AG10803 (cell line): ENCODE results near the gene BOC.
A peak's percentile ranks its signal among the peaks of the same experiment; 100 is the strongest.

Experiments
- DNase-seq: peaks from one replicate; pipeline ENCODE4 v3.0.0; 2010; ENCODE audit warnings: low read depth
- H3K4me3 ChIP-seq: 2 replicates; pipeline ENCODE4 v1.5.1; 2011; ENCODE audit warnings: mild to moderate bottlenecking, low read length, control low read depth
- CTCF ChIP-seq: conservative IDR thresholded peaks from 2 replicates; pipeline ENCODE4 v1.5.1; 2011; ENCODE audit warnings: mild to moderate bottlenecking, low read length, control low read depth, inconsistent platforms

The BOC gene

DNA sequence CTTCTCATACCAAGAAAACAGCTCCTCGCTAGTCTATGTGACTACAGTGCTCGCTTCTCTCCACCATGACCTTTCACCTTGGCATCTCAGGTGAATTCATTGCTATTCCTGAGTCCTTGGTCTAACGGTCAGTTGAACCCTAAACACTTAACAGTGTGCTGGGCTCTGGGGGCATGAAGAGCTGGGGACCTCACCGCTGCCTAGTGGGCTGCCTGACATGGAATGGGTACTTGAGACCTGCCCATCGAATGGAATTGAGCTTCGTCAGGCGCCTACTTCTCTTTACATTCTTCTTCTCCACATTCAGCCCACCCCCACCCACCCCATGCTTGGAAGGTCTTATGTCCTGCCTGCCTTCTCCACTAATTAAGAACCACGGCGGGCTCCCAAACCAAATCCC is 22.1 kb downstream of the BOC start:
- H3K4me3 ChIP-seq, result no peak overlapping the region
- no peak for TF ChIP-seq CTCF
- no peak for DNase-seq

DNA sequence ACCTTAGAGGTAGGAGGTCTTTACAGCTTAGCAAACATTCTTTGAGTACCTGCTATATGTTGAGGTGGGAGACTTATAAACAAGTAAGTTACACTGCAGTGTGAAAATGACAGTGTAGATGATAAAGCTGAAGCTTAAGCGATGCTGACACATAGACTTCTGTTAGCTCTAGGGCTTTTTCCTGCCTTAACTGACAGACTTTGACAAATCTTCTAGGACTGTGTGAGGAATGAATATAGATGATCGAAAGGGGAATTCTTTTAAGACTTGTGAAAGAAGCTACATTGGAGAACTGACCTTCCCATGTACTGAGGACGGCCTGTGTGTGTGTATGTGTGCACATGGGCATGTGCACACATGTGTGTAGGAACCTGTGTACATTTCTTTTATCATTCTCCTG is 22.7 kb downstream of the BOC start:
- DNase-seq, result no peak
- TF ChIP-seq CTCF, result no peak
- H3K4me3 ChIP-seq, result no peak overlapping the region

GRCh38 chr3:113234688-113235260 is 23.4 kb downstream of the BOC start:
- DNase-seq, result peak; percentile 44
- H3K4me3 ChIP-seq, result no peak overlapping the region
- no peak for TF ChIP-seq CTCF

DNA sequence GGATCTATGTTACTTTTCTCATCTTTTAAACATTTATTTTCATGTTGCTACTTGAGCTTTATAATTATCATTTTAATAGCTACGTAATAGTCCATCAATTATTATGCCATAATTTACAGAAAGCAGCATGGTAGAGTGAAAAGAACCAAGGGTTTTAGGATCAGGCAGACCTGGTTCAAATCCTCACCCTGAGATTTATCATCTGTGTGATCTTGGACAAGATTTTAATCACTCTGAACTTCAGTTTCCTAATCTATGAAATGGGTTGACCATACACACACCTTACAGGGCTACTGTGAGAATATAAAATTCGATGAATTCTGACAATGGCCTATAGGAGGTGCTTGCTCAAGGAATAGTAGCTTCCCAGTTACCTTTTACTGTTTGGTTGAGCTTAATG is 27.1 kb downstream of the BOC start:
- no peak for TF ChIP-seq CTCF
- H3K4me3 ChIP-seq, result no peak overlapping the region
- no peak for DNase-seq

GRCh38 chr3:113240841-113241240 is 29.5 kb downstream of the BOC start:
- no peak for DNase-seq
- H3K4me3 ChIP-seq, result no peak overlapping the region
- no peak for TF ChIP-seq CTCF

- no peak for DNase-seq
- peak overlapping the region; percentile 2 for H3K4me3 ChIP-seq
Measured at GRCh38 chr3:113241292-113242095, 30.1 kb downstream of the BOC start.

More at GRCh38 chr3:113241292-113242095, 30.1 kb downstream of the BOC start:
- TF ChIP-seq CTCF, result no peak
